ENCODE results near the gene PERCC1.

DNA sequence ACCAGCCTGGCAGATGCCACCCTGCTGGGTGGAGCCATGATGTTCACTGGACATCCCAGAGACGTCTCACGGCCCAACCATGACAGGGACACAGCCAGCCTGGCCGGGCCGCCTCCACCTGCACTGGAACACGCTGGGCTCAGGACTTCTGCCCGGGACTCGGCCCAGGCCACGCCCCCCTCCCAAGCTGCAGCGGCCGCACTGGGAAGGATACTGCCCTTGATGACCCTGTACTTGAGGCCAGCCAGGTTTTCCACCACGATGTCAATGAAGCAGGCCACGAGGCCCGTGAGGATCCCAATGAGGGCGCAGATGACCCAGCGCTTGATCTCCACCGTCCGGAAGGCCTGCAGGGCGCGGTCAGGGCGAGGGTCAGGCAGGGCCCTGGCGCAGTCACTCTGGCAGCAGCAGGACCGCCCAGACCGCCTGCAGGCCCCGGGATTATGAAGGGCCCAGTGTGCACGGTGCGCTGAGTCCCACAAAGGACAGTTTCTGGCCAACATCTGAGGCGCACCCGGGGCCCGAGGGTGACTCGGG lies 29.8 kb downstream of the PERCC1 start:
- TF ChIP-seq, protein P1, sequence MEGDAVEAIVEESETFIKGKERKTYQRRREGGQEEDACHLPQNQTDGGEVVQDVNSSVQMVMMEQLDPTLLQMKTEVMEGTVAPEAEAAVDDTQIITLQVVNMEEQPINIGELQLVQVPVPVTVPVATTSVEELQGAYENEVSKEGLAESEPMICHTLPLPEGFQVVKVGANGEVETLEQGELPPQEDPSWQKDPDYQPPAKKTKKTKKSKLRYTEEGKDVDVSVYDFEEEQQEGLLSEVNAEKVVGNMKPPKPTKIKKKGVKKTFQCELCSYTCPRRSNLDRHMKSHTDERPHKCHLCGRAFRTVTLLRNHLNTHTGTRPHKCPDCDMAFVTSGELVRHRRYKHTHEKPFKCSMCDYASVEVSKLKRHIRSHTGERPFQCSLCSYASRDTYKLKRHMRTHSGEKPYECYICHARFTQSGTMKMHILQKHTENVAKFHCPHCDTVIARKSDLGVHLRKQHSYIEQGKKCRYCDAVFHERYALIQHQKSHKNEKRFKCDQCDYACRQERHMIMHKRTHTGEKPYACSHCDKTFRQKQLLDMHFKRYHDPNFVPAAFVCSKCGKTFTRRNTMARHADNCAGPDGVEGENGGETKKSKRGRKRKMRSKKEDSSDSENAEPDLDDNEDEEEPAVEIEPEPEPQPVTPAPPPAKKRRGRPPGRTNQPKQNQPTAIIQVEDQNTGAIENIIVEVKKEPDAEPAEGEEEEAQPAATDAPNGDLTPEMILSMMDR (IDR thresholded peaks at IDR 0.05), result no peak
- TF ChIP-seq POLR2A (IDR thresholded peaks at IDR 0.05), result no peak

Measured in lower leg skin (tissue), 3 donors.